ENCODE results near the gene ATF2.

The ATF2 gene

DNA sequence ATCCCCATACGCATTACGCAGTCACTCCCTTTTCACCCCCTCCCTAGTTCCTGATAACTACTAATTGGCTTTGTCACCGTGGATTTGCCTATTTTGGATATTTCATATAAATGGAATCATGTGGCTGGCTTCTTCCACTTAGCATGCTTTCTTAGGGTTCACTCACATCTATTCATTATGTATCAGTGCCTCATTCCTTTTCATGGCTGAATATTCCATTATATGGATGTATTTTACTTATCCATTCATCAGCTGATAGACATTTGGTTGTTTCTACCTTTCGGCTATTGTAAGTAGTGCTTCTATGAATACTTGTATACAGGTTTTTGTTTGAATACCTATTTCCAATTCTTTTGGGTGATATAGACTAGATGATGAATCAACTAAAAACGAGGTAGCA lies 8.6 kb upstream of the ATF2 start:
- TF ChIP-seq CTCF (IDR thresholded peaks at IDR 0.05), result no peak
- H3K27ac ChIP-seq, result no peak overlapping the region
- no peak for DNase-seq (ENCODE audit: low spot score)

GRCh38 chr2:175175896-175176295 lies 7.9 kb upstream of the ATF2 start:
- TF ChIP-seq CTCF (IDR thresholded peaks at IDR 0.05), result no peak
- no peak overlapping the region for H3K27ac ChIP-seq
- H3K4me3 ChIP-seq, result no peak overlapping the region
- no peak for DNase-seq (ENCODE audit: low spot score)

More for the DNA sequence above, 8.6 kb upstream of the ATF2 start:
- H3K4me3 ChIP-seq, result no peak overlapping the region

GRCh38 chr2:175175320-175175719 lies 7.3 kb upstream of the ATF2 start:
- TF ChIP-seq CTCF (IDR thresholded peaks at IDR 0.05), result no peak
- Histone ChIP-seq H3K4me3 (no peak overlapping the region), H3K27ac (no peak overlapping the region)
- no peak for DNase-seq (ENCODE audit: low spot score)

GRCh38 chr2:175170659-175171304 lies 2.8 kb upstream of the ATF2 start:
- TF ChIP-seq CTCF (IDR thresholded peaks at IDR 0.05), result no peak
- Histone ChIP-seq H3K27ac (no peak overlapping the region), H3K4me3 (no peak overlapping the region)
- DNase-seq (ENCODE audit: low spot score), result no peak

DNA sequence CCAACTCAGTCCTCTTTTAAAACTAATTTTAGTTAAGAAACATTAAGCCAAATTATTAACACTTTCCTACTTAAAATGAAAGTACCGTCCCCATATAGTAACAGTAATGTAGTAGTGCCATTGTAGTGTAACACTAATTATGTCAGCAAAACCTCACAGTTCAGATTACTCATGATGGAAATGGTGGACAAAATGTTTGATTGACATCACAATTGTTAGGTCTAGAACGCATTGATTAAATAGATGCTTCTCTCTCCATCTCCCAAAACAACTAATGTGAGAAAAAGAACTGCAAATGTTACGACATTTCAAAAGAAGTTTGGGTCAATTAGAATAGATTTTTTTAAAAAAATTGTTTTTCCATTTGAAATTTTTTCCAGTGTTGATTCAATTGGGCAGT lies 1.2 kb upstream of the ATF2 start:
- Histone ChIP-seq H3K4me3 (no peak overlapping the region), H3K27ac (no peak overlapping the region)
- TF ChIP-seq CTCF (IDR thresholded peaks at IDR 0.05), result no peak
- DNase-seq (ENCODE audit: low spot score), result no peak

DNA sequence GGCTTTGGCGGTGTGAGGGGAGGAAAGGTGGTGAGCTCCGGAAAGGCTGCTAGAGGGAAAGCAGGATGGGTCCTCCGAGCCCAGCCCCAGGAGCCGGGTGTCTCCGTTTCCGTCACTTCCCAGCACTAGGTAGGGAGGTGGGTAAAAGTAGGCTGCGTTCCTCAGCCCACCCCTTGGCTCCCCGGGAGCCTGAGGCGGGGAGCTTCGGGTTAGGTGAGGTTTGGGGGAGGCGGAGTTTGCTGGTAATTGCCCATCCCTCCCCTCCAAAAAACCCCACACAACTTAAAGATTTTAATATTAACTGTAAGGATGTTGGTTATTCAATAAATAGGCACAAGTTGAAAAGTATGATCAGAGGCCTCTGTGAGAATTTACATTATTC lies 552 bp upstream of the ATF2 start:
- no peak for DNase-seq (ENCODE audit: low spot score)
- Histone ChIP-seq H3K4me3 (peak overlapping the region; percentile 88), H3K27ac (peak overlapping the region; percentile 97 to 100)
- no peak for TF ChIP-seq CTCF (IDR thresholded peaks at IDR 0.05)

GRCh38 chr2:175167076-175167791 lies 769 bp downstream of the ATF2 start:
- no peak for TF ChIP-seq CTCF (IDR thresholded peaks at IDR 0.05)
- peak; percentile 78 for DNase-seq (ENCODE audit: low spot score)
- Histone ChIP-seq H3K4me3 (peak overlapping the region; percentile 88), H3K27ac (peak overlapping the region; percentile 97 to 100)

Measured in coronary artery (tissue), 2 donors.